ENCODE data around the gene OR1I1.

DNA sequence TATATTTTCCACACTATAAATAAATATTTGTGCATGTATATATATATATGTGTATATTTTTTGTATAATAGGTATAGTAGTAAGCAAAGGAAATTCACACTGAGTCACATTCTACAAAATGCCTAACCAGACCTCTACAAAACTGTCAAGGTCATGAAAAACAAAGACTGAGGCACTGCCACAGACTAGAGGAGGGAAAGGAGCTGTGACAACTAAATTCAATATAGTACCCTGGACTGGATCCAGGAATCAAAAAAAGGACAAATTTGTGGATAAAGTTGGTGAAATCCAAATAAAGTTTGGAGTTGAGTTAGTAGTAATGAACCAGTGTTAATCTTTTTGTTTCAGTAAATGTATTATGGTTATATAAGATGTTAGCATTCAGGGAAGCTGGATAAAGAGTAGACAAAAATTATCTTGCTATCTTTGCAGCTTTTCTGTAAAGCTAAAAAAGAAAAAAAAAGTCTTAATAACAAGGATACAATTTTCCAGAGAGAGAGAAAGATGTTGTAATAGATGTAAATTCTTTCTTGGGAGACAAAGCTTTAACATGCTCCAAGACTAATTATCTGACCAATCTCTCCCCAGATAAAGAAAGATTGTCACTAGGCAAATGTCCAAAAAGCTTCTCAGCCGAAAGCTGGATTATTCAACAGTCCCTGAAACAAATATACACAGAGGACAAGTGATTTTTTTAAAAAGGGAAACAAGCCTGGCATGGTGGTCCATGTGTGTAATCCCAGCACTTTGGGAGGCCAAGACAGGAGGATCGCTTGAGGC is 44.3 kb downstream of the OR1I1 start:
- TF ChIP-seq TAF1 (IDR thresholded peaks at IDR 0.05; ENCODE audit: borderline replicate concordance, low read depth, low read length) = no peak
- no peak for TF ChIP-seq POLR2A (IDR thresholded peaks at IDR 0.05; ENCODE audit: low read depth, low read length)
